AG10803 (cell line): ENCODE measurements around the gene CRTAC1.

Experiments
- DNase-seq: peaks from one replicate; pipeline ENCODE4 v3.0.0; 2010; ENCODE audit warnings: low read depth
- H3K4me3 ChIP-seq: 2 replicates; pipeline ENCODE4 v1.5.1; 2011; ENCODE audit warnings: mild to moderate bottlenecking, low read length, control low read depth
- CTCF ChIP-seq: conservative IDR thresholded peaks from 2 replicates; pipeline ENCODE4 v1.5.1; 2011; ENCODE audit warnings: mild to moderate bottlenecking, low read length, control low read depth, inconsistent platforms

The CRTAC1 gene

GRCh38 chr10:98016772-98017475 is 13.5 kb downstream of the CRTAC1 start:
- TF ChIP-seq CTCF = no peak
- no peak for DNase-seq
- H3K4me3 ChIP-seq = no peak overlapping the region

GRCh38 chr10:98013776-98014175 is 16.6 kb downstream of the CRTAC1 start:
- DNase-seq = no peak
- no peak for TF ChIP-seq CTCF
- no peak overlapping the region for H3K4me3 ChIP-seq

GRCh38 chr10:98013122-98013521 is 17.3 kb downstream of the CRTAC1 start:
- H3K4me3 ChIP-seq = no peak overlapping the region
- no peak for DNase-seq
- no peak for TF ChIP-seq CTCF

- H3K4me3 ChIP-seq = no peak overlapping the region
- no peak for TF ChIP-seq CTCF
- DNase-seq = no peak
These were observed 17.8 kb downstream of the CRTAC1 start for GRCh38 chr10:98012644-98013043.

GRCh38 chr10:98010939-98011685 is 19.3 kb downstream of the CRTAC1 start:
- no peak for DNase-seq

GRCh38 chr10:98006266-98006665 is 24.2 kb downstream of the CRTAC1 start:
- no peak overlapping the region for H3K4me3 ChIP-seq
- TF ChIP-seq CTCF = no peak
- DNase-seq = no peak

More at GRCh38 chr10:98010939-98011685, 19.3 kb downstream of the CRTAC1 start:
- TF ChIP-seq CTCF = no peak
- H3K4me3 ChIP-seq = no peak overlapping the region

- H3K4me3 ChIP-seq = no peak overlapping the region
- TF ChIP-seq CTCF = no peak
These were observed 28.7 kb downstream of the CRTAC1 start for GRCh38 chr10:98001736-98002135.

More at GRCh38 chr10:98001736-98002135, 28.7 kb downstream of the CRTAC1 start:
- DNase-seq = no peak
